Measurements from ENCODE around the gene FYB2.

Gene FYB2

DNA sequence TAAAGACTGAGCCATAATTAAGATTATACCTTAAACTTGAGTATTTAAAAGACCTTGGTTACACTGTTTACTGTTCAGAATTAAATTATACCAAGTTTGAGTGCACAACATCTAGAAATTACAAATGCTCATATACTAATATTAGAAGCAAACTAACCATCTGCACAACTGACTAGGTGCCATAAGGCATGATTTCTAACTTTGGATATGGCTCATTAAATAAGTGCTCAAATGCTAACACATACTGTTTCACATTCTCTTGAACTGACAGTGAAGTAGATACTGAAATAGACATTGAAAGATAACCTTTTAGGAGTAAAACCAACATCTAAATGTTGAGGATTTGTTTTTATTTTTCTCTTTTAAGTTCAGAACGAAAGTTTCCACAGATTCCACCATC, 100.0 kb downstream of the FYB2 start:
- DNase-seq (ENCODE audit: low read depth in 2 of 3, low spot score in 2 of 3) = no peak

DNA sequence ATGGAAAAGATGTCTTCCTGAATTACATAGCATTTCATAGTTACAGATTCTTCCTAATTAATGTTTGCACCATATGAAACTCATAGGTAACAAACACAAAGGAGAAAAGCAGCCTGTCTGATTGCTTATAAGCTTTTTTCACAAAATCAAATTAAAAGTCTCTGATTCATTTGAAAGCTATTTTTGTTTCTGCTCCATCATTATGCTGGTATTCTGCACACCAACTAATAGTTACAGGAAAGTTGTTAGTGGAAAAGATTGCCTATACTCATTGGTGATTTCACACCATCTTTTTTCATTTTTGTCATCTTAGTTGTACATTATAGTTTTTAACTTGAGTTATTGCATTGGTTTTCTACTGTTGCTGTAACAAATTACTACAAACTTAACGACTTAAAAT, 104.0 kb downstream of the FYB2 start:
- DNase-seq (ENCODE audit: low read depth in 2 of 3, low spot score in 2 of 3) = no peak

DNA sequence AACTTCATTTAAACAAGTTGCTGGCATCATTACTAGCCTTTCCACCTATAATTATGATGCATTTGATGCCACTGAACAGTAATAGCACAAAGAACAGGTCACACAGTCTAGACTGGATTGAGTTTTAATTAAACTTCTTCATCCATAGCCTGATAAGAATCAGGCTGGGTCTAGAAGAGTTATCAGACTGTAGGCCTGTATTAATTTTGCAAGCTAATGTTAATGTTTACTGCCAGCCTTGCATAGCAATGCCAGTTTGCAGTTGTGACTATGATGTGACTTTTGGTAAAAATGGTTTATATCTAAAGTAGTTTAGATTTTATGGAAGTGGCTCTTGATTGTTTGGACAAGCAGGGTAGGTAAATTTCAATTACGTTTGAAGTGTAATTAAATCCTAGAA, 106.1 kb downstream of the FYB2 start:
- no peak for DNase-seq (ENCODE audit: low read depth in 2 of 3, low spot score in 2 of 3)

DNA sequence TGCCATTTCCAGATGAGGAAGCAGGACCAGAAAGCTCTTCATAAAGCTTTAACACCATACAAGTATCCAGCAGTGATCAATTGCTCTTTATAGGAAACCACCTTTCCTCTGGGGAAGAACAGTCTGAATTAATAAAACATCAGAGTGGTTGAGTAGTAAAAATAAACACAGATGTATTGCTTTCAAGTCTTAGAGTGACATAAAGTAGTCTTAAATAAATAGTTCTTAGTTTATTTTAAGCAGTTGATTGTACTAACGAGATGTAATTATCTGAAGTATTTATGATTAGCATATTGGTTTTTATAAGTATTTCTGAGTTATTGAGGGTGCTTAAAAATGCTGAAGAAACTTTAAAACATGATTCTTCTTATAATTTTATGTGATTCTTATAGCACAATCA, 107.1 kb downstream of the FYB2 start:
- DNase-seq (ENCODE audit: low read depth in 2 of 3, low spot score in 2 of 3) = no peak

DNA sequence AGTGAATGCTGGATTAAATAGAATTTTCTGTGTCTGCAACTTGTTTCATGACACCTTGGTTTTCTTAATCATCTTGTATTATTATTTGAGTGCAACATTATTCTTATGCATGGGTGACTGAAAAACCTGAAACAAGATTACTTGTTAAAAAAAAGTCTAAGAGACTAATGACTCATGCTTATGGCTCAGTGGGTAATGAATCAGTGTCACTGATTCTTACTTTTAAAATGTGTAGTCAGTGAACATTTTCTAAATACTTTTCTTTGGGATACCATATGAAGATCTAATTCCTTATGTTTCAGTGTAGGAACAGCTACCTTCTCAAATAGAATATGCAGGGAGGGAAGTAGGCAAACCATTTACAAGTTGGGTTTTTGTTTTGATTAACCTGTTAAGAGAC, 108.6 kb downstream of the FYB2 start:
- no peak for DNase-seq (ENCODE audit: low read depth in 2 of 3, low spot score in 2 of 3)

DNA sequence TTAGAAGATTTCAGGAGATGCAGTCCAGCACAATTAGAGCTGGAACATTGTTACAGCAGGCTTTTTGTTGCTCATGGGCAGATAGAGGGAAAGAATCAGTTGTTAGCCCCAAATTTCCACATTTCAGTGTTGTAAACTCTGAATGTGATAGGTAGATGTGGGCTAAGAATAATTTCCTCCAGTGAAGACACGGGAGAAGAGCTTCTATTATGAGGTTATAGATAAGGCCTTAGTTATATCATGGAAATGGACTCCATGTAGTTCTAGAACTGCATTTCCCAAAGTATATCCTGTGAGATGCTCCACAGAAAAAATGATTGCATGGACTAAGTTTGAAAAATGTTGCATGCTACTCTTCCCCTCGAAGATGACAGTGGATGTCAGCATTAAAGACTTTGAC, 109.2 kb downstream of the FYB2 start:
- DNase-seq (ENCODE audit: low read depth in 2 of 3, low spot score in 2 of 3) = no peak

DNA sequence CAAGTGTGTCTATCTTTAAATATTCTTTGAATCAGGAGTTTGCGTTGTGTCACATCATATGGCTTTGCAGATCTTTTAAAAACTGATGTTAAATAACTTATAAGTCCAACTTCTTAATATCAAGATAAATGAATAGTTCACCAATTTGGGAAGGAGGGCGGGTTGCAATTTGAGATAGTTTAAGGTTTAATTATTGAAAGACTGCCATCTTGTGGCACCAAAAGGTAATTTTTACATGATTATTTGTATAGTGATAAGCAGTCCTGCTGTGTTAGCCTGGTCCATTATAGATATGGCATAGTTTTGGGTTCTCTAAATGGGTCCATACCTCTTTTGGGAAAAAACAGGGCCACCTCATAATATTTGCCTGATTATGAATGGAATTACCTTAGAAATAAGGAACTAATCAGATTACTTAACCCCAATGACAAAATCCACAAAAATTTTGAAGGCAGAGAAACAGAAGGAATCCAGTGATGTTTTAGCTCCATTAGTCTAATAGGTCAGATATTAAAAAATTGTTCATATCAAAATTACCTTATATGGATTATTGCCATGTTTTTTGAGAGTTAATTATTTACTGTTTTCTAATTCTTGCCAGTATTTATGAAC, 109.8 kb downstream of the FYB2 start:
- no peak for DNase-seq (ENCODE audit: low read depth in 2 of 3, low spot score in 2 of 3)

DNA sequence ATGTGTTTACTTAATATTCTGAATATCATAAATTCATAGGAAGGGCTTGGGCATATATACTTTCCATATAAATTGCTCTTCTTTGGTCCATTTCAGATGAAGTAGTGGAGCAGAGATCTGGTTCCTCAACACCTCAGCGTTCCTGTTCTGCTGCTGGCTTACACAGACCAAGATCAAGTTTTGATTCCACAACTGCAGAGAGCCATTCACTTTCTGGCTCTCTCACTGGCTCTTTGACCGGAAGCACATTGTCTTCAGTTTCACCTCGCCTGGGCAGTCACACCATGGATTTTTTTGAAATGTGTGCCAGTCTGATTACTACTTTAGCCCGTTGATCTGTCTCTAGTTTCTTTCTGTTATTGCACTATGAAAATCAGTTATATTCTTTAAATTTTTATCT, 111.8 kb downstream of the FYB2 start:
- DNase-seq (ENCODE audit: low read depth in 2 of 3, low spot score in 2 of 3) = no peak

DNA sequence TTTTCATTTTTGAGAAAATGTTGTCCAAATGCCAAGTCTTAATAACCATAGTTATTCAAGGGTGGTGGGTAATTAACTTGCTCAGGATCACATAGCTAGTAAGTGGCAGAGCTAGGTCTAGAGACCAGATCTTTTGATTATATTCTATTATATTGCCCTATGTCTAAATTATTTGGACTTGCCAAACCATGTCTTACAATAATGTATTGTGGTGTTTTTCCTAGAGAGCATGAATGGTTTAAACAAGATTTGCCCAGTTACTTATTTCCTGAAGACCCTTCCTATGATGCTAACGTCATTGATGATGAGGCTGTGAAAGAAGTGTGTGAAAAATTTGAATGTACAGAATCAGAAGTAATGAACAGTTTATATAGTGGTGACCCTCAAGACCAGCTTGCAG, 115.5 kb downstream of the FYB2 start:
- no peak for DNase-seq (ENCODE audit: low read depth in 2 of 3, low spot score in 2 of 3)

DNA sequence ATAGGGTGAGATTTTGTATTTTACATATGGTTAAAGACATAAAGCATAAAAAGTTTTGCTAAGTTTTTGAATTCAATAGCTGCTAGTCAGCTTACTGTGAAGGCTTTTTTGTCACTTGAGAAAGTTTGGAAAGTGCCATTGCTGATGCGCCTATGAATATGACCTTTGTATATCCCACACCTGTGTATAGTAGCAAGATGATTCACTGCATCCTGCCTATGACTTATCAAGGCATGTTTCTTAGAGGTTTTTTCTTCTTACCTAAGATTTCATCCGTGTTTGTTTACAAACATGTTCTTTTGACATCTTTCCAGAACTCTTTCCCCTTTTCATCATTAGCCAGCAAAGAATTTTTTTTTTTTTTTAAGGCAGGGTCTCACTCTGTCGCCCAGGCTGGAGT, 122.5 kb downstream of the FYB2 start:
- no peak for DNase-seq (ENCODE audit: low read depth in 2 of 3, low spot score in 2 of 3)

DNA sequence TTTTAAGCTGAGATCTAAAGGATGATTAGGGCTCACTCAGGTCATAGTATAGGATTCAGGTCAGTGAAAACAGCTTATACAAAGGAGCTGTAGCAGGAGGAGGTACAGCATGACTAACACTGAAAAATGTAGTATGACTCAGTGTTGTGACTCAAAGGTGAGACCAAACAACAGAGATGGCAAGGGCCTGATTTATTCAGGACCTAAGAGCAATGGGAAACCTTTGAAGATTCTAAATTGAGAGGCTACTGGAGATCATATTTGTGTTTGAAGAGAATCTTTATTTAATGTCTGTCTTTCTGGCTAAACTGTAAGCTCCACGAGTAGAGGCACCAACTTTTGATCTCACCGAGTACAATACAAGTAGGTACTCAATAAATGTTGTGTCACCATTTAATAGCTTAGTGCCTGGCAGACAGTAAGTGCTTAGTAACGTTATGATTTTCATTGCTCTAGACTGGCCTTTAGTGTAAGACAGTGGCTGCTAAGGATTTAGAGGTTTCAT, 130.6 kb downstream of the FYB2 start:
- no peak for DNase-seq (ENCODE audit: low read depth in 2 of 3, low spot score in 2 of 3)

DNA sequence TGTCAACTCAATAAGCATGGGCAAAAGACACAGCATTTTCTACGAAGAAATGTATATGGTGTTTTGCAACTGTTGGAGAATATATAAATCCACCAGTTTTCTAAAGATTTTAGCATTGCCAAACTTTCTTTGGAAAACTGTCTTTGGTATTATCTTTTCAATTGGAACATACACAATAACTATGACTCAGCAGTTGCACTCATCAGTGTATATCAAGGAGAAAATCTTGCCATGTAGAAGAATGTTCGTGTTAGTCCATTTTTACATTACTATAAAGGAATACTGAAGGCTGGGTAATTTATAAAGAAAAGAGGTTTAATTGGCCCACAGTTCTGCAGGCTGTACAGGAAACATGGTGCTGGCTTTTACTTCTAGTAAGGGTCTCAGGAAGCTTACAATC, 133.0 kb downstream of the FYB2 start:
- no peak for DNase-seq (ENCODE audit: low read depth in 2 of 3, low spot score in 2 of 3)

DNA sequence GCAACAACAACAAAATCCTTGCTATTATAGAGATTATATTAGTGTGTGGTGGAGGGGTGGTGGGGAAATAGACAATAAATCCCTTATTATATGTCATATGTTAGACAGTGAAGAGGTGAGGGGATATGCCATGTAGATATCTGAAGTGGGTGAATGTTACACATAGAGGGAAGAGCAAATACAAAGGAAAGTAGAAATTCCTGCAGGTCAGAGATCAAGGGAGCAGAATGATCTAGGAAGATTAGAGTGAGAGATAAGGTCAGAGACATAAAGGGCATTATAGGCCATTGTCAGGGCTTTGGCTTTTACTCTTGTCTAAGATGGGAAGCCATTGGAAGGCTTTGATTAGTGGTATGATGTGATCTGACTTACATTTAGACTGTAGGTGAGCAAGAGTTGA, 135.6 kb downstream of the FYB2 start:
- no peak for DNase-seq (ENCODE audit: low read depth in 2 of 3, low spot score in 2 of 3)

DNA sequence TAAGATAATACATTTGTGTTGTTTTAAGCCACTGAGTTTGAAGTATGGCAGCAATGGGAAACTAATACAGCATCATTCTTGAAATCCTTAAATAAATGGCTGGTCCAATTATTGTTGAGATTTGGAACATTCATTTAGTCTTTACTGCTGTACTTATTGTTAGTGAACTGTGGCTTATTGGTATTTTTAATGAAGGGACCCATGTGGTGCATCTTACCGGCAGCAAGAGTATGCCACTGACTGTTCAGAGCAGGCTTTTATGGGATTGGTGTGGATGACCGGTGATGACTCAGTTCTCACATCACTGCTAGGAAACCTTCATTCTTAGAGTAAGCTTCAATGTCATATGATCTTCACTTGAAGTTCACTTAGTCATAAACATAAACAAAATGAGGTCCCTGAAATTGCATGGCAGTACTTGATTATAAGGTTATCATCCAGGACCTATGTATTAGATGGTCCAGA, 142.6 kb downstream of the FYB2 start:
- no peak for DNase-seq (ENCODE audit: low read depth in 2 of 3, low spot score in 2 of 3)

DNA sequence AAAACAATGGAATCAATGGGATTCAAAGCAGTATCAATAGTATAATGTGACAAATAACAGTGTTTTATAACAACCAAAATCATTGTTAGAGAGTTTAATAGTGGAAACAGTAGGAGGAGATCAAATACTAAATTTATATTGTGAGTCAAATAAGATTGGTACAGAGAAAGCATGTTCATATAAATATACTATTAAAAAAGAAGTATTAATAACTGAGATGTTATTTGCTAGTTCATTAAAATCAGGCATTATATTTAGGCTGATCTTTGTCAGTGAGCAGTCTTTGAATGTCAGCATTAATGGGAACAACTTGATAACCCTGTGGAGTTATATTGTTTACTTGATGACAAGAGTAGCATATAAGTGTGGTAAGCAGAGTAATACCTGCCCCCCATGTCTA, 143.4 kb downstream of the FYB2 start:
- DNase-seq (ENCODE audit: low read depth in 2 of 3, low spot score in 2 of 3) = no peak

DNA sequence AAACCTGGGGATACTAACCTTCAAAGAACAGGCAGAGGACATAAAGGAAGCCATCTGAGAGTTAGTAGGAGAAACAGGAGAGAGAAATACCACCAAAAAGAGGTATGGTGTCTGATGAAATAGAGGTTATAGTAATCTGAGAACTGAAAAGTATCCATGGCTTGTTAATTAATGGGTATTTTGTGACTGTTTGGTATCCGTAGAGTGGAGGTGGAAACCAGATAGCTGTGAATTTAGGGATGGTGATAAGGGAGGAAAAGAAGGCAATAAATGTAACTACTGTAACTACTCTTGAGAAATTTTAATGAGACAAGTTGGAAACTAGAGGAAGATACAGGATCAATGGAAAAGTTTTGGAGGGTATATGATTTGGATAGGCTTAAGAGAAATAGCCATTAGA, 146.6 kb downstream of the FYB2 start:
- no peak for DNase-seq (ENCODE audit: low read depth in 2 of 3, low spot score in 2 of 3)

DNA sequence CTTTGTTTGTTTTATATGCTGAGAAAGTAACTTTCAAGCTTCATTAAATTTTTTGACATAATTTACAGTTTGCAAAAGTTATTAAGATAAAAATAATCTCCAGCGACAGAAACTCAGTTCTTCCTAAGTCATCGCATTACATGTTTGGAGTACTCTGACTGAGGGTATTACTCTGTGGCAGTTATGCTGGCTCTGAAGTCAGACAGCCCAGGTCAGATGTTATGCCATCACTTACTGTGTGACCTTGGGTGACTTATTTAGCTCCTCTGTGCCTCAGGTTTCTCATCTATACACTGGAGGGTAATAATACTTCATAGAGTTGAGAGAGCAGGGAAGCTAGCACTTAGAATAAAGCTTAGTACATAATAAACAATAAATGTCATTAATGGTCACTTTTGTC, 147.7 kb downstream of the FYB2 start:
- no peak for DNase-seq (ENCODE audit: low read depth in 2 of 3, low spot score in 2 of 3)

DNA sequence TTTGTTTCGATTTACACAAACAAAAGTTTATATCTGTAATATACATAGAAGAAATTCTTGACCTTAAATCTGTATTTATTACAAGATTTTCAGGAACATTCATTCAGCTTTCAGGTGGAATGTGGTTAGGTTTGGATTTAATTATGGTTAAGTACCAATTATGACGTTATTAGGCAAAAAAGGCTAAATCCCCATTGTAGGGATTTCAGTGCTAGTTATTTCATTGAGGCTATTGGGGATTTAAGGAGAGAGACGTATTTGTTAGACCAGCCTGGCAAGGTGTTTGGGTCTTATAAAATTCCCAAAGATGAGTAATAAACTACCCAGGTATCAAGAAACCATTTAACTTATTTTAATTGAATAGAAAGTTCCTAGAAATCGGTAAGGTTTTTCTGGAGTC, 148.1 kb downstream of the FYB2 start:
- DNase-seq (ENCODE audit: low read depth in 2 of 3, low spot score in 2 of 3) = no peak

DNA sequence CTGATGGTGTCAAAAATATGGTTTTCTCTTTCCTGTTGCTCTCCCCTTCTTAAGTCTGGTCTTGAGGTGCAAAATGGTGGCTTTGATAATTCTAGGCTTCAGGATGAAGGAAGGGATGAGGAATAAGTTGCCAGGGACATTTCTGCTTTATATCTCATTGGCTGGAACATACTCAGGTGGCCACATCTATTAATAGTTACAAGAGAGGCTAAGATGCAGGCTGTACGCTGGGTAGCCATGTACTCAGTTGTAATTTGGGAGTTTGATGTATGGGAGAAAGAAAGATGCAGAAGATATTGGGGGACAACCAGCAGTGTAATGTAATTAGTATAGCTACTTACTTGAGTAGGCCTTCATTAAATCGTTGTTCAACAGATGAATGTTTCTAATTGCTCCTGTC, 148.9 kb downstream of the FYB2 start:
- no peak for DNase-seq (ENCODE audit: low read depth in 2 of 3, low spot score in 2 of 3)

Data from activated CD8-positive, alpha-beta memory T cell treated with anti-CD3 and anti-CD28 coated beads for 48 hours (primary cell).